Measurements from ENCODE around the gene CCDC192. TPM values are rescaled to one million over a fixed set of nuclear protein-coding genes. Genes with fewer than 3 reads are reported as not detected.

CCDC192 gene
- total and polyA plus RNA-seq, 2 experiments from 2014 or later = 0.40 TPM; not detected in 1

- Histone ChIP-seq H3K36me3 (ENCODE audit: insufficient read depth) (no peaks in the 10 kb centered on the region), H3K27ac (ENCODE audit: low read depth) (no peak overlapping the region), H2AFZ (no peak overlapping the region), H3K9me2 (ENCODE audit: insufficient read depth) (no peaks in the 10 kb centered on the region), H3K79me2 (replicated peaks; ENCODE audit: insufficient read depth) (no peaks in the 10 kb centered on the region), H3K27me3 (ENCODE audit: insufficient read depth) (no peaks in the 10 kb centered on the region), H4K20me1 (replicated peaks; ENCODE audit: insufficient read depth) (no peaks in the 10 kb centered on the region), H3F3A (replicated peaks; ENCODE audit: low read depth) (no peaks in the 10 kb centered on the region), H3K4me2 (no peak overlapping the region), H3K4me1 (ENCODE audit: insufficient read depth) (peaks cover 7% of the 10 kb centered on the region; the same call in 1 of the 2 replicates), H3K4me3 (no peak overlapping the region)
- Mint-ChIP-seq H3K27me3 (ENCODE audit: insufficient read depth, low read depth, poor library complexity) (no peaks in the 10 kb centered on the region), H3K4me3 (no peak overlapping the region), H3K9me3 (no peaks in the 10 kb centered on the region), H3K36me3 (ENCODE audit: low read depth) (no peaks in the 10 kb centered on the region), H3K4me1 (peaks cover 5% of the 10 kb centered on the region), H3K27ac (no peak overlapping the region)
- DNase-seq (ENCODE audit: low spot score) = no peak
- no peak for TF ChIP-seq JUNB (IDR thresholded peaks at IDR 0.05; ENCODE audit: unreplicated experiment)
- TF ChIP-seq, protein P1, sequence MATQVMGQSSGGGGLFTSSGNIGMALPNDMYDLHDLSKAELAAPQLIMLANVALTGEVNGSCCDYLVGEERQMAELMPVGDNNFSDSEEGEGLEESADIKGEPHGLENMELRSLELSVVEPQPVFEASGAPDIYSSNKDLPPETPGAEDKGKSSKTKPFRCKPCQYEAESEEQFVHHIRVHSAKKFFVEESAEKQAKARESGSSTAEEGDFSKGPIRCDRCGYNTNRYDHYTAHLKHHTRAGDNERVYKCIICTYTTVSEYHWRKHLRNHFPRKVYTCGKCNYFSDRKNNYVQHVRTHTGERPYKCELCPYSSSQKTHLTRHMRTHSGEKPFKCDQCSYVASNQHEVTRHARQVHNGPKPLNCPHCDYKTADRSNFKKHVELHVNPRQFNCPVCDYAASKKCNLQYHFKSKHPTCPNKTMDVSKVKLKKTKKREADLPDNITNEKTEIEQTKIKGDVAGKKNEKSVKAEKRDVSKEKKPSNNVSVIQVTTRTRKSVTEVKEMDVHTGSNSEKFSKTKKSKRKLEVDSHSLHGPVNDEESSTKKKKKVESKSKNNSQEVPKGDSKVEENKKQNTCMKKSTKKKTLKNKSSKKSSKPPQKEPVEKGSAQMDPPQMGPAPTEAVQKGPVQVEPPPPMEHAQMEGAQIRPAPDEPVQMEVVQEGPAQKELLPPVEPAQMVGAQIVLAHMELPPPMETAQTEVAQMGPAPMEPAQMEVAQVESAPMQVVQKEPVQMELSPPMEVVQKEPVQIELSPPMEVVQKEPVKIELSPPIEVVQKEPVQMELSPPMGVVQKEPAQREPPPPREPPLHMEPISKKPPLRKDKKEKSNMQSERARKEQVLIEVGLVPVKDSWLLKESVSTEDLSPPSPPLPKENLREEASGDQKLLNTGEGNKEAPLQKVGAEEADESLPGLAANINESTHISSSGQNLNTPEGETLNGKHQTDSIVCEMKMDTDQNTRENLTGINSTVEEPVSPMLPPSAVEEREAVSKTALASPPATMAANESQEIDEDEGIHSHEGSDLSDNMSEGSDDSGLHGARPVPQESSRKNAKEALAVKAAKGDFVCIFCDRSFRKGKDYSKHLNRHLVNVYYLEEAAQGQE (IDR thresholded peaks at IDR 0.05; ENCODE audit: unreplicated experiment) = no peak
- TF ChIP-seq CREB1 (CRISPR knock-in tag; IDR thresholded peaks at IDR 0.05; ENCODE audit: low read depth) = no peak
- no peak for TF ChIP-seq STAT1 (IDR thresholded peaks at IDR 0.05; ENCODE audit: unreplicated experiment)
- no peak for TF ChIP-seq NANOG (IDR thresholded peaks at IDR 0.05; ENCODE audit: borderline replicate concordance)
- TF ChIP-seq EZH2 (IDR thresholded peaks at IDR 0.05; ENCODE audit: low read depth, unreplicated experiment) = no peak
- TF ChIP-seq ZNF331 (CRISPR knock-in tag; IDR thresholded peaks at IDR 0.05; ENCODE audit: low read depth) = no peak
- TF ChIP-seq EZH2phosphoT487 (IDR thresholded peaks at IDR 0.05; ENCODE audit: unreplicated experiment) = no peak
- no peak for TF ChIP-seq ETS1 (IDR thresholded peaks at IDR 0.05)
- TF ChIP-seq, protein P2, sequence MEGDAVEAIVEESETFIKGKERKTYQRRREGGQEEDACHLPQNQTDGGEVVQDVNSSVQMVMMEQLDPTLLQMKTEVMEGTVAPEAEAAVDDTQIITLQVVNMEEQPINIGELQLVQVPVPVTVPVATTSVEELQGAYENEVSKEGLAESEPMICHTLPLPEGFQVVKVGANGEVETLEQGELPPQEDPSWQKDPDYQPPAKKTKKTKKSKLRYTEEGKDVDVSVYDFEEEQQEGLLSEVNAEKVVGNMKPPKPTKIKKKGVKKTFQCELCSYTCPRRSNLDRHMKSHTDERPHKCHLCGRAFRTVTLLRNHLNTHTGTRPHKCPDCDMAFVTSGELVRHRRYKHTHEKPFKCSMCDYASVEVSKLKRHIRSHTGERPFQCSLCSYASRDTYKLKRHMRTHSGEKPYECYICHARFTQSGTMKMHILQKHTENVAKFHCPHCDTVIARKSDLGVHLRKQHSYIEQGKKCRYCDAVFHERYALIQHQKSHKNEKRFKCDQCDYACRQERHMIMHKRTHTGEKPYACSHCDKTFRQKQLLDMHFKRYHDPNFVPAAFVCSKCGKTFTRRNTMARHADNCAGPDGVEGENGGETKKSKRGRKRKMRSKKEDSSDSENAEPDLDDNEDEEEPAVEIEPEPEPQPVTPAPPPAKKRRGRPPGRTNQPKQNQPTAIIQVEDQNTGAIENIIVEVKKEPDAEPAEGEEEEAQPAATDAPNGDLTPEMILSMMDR (conservative IDR thresholded peaks at IDR 0.05; ENCODE audit: low read depth in 2 of 2) = no peak
- no peak for TF ChIP-seq ZNF114 (CRISPR knock-in tag; IDR thresholded peaks at IDR 0.05)
- TF ChIP-seq, protein P3, sequence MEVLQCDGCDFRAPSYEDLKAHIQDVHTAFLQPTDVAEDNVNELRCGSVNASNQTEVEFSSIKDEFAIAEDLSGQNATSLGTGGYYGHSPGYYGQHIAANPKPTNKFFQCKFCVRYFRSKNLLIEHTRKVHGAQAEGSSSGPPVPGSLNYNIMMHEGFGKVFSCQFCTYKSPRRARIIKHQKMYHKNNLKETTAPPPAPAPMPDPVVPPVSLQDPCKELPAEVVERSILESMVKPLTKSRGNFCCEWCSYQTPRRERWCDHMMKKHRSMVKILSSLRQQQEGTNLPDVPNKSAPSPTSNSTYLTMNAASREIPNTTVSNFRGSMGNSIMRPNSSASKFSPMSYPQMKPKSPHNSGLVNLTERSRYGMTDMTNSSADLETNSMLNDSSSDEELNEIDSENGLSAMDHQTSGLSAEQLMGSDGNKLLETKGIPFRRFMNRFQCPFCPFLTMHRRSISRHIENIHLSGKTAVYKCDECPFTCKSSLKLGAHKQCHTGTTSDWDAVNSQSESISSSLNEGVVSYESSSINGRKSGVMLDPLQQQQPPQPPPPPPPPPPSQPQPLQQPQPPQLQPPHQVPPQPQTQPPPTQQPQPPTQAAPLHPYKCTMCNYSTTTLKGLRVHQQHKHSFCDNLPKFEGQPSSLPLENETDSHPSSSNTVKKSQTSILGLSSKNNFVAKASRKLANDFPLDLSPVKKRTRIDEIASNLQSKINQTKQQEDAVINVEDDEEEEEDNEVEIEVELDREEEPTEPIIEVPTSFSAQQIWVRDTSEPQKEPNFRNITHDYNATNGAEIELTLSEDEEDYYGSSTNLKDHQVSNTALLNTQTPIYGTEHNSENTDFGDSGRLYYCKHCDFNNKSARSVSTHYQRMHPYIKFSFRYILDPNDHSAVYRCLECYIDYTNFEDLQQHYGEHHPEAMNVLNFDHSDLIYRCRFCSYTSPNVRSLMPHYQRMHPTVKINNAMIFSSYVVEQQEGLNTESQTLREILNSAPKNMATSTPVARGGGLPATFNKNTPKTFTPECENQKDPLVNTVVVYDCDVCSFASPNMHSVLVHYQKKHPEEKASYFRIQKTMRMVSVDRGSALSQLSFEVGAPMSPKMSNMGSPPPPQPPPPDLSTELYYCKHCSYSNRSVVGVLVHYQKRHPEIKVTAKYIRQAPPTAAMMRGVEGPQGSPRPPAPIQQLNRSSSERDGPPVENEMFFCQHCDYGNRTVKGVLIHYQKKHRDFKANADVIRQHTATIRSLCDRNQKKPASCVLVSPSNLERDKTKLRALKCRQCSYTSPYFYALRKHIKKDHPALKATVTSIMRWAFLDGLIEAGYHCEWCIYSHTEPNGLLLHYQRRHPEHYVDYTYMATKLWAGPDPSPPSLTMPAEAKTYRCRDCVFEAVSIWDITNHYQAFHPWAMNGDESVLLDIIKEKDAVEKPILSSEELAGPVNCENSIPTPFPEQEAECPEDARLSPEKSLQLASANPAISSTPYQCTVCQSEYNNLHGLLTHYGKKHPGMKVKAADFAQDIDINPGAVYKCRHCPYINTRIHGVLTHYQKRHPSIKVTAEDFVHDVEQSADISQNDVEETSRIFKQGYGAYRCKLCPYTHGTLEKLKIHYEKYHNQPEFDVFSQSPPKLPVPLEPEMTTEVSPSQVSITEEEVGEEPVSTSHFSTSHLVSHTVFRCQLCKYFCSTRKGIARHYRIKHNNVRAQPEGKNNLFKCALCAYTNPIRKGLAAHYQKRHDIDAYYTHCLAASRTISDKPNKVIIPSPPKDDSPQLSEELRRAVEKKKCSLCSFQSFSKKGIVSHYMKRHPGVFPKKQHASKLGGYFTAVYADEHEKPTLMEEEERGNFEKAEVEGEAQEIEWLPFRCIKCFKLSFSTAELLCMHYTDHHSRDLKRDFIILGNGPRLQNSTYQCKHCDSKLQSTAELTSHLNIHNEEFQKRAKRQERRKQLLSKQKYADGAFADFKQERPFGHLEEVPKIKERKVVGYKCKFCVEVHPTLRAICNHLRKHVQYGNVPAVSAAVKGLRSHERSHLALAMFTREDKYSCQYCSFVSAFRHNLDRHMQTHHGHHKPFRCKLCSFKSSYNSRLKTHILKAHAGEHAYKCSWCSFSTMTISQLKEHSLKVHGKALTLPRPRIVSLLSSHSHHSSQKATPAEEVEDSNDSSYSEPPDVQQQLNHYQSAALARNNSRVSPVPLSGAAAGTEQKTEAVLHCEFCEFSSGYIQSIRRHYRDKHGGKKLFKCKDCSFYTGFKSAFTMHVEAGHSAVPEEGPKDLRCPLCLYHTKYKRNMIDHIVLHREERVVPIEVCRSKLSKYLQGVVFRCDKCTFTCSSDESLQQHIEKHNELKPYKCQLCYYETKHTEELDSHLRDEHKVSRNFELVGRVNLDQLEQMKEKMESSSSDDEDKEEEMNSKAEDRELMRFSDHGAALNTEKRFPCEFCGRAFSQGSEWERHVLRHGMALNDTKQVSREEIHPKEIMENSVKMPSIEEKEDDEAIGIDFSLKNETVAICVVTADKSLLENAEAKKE (CRISPR knock-in tag; IDR thresholded peaks at IDR 0.05) = no peak
- TF ChIP-seq POLR2AphosphoS5 (IDR thresholded peaks at IDR 0.05; ENCODE audit: low read depth) = no peak
- no peak for ATAC-seq
Observed at GRCh38 chr5:127899214-127899610, 196.0 kb downstream of the CCDC192 start.
